ACC112 (cell line): ENCODE results near the gene CYGB.
"Not testable (repeated sequence)": the region's sequence is repeated elsewhere in the genome, so short reads cannot be mapped to it uniquely, and the experiment has no call there.

Source experiments
- H2AFZ ChIP-seq: fragments of 200-600 bp; sonication (generic); one replicate; pipeline ENCODE4 v1.6.0; 2017; ENCODE audit warnings: antibody characterized with exemption, low read length; ENCODE audit not compliant: unreplicated experiment
- H3K27ac ChIP-seq: fragments of 200-600 bp; sonication (generic); 2 replicates; pipeline ENCODE4 v1.5.1; 2014; ENCODE audit warnings: low read depth, mild to moderate bottlenecking, antibody characterized with exemption, low read length, moderate library complexity
- H3K27me3 ChIP-seq: fragments of 200-600 bp; sonication (generic); 2 replicates; pipeline ENCODE4 v1.6.1; 2014; ENCODE audit warnings: mild to moderate bottlenecking, antibody characterized with exemption, low read length, moderate library complexity, mixed read lengths; ENCODE audit not compliant: insufficient read depth
- H3K36me3 ChIP-seq: fragments of 200-600 bp; sonication (generic); 2 replicates; pipeline ENCODE4 v1.6.1; 2016; ENCODE audit warnings: mild to moderate bottlenecking, antibody characterized with exemption, low read length, moderate library complexity, mixed read lengths; ENCODE audit not compliant: insufficient read depth
- H3K4me1 ChIP-seq: fragments of 200-600 bp; sonication (generic); one replicate; pipeline ENCODE4 v1.6.1; 2016; ENCODE audit warnings: low read length, mixed read lengths; ENCODE audit not compliant: insufficient read depth, unreplicated experiment, control insufficient read depth
- H3K4me3 ChIP-seq: fragments of 200-600 bp; sonication (generic); 2 replicates; pipeline ENCODE4 v1.5.1; 2014; ENCODE audit warnings: mild to moderate bottlenecking, low read depth, low read length
- H3K79me2 ChIP-seq: fragments of 200-600 bp; sonication (generic); one replicate; pipeline ENCODE4 v1.6.0; 2016; ENCODE audit warnings: low read length; ENCODE audit not compliant: control insufficient read depth, unreplicated experiment, insufficient read depth

The CYGB gene

GRCh38 chr17:76519048-76519966 is 18.2 kb downstream of the CYGB start:
- Histone ChIP-seq H3K4me1 (peaks cover 11% of the 10 kb centered on the region), H3K36me3 (no peaks in the 10 kb centered on the region), H3K27ac (no peak overlapping the region), H3K4me3 (no peak overlapping the region), H3K27me3 (no peaks in the 10 kb centered on the region), H3K79me2 (no peaks in the 10 kb centered on the region), H2AFZ (no peak overlapping the region)

GRCh38 chr17:76517638-76518038 is 19.9 kb downstream of the CYGB start:
- no peak overlapping the region for H2AFZ ChIP-seq
- peaks cover 10% of the 10 kb centered on the region for H3K4me1 ChIP-seq
- no peak overlapping the region for H3K27ac ChIP-seq
- no peaks in the 10 kb centered on the region for H3K79me2 ChIP-seq
- H3K36me3 ChIP-seq, result no peaks in the 10 kb centered on the region
- H3K27me3 ChIP-seq, result no peaks in the 10 kb centered on the region
- H3K4me3 ChIP-seq, result no peak overlapping the region

- H3K36me3 ChIP-seq, result no peaks in the 10 kb centered on the region
- peak overlapping the region; percentile 94 for H3K27ac ChIP-seq
- no peaks in the 10 kb centered on the region for H3K79me2 ChIP-seq
- peak overlapping the region; percentile 39 for H2AFZ ChIP-seq
- H3K4me3 ChIP-seq, result peak overlapping the region; percentile 50
- peaks cover 10% of the 10 kb centered on the region for H3K4me1 ChIP-seq
- no peaks in the 10 kb centered on the region for H3K27me3 ChIP-seq
These were observed 22.1 kb downstream of the CYGB start for GRCh38 chr17:76515274-76515949.

- H3K27me3 ChIP-seq, H3K4me3 ChIP-seq, H3K36me3 ChIP-seq, H3K79me2 ChIP-seq, H2AFZ ChIP-seq: not testable (repeated sequence)
- H3K4me1 ChIP-seq, result peaks cover 10% of the 10 kb centered on the region
- peak overlapping the region; percentile 94 for H3K27ac ChIP-seq
These were observed 23.2 kb downstream of the CYGB start for GRCh38 chr17:76514355-76514754.

DNA sequence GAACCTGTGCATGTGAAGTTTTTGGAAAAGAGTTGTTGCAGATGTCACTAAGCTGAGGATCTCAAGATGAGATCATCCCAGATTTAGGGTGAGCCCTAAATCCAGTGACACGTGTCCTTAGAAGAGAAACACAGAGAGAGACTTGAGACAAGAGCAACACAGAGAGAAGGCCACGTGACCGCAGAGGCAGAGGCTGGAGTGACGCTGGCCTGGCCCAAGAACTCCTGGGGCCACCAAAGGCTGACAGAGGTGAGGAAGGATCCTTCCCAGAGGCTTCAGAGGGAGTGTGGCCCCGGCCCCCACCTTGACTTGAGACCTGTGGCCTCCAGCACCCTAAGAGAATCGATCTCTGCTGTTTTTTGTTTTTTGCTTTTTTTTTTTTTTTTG is 24.2 kb downstream of the CYGB start:
- H3K79me2 ChIP-seq, result no peaks in the 10 kb centered on the region
- H3K4me1 ChIP-seq, result peaks cover 10% of the 10 kb centered on the region
- H3K27ac ChIP-seq, result no peak overlapping the region
- H3K36me3 ChIP-seq, result no peaks in the 10 kb centered on the region
- no peak overlapping the region for H3K4me3 ChIP-seq
- no peaks in the 10 kb centered on the region for H3K27me3 ChIP-seq
- H2AFZ ChIP-seq, result no peak overlapping the region

- Histone ChIP-seq H3K4me1 (peaks cover 10% of the 10 kb centered on the region), H3K27me3 (no peaks in the 10 kb centered on the region), H3K27ac (no peak overlapping the region), H2AFZ (no peak overlapping the region), H3K79me2 (no peaks in the 10 kb centered on the region), H3K36me3 (no peaks in the 10 kb centered on the region), H3K4me3 (no peak overlapping the region)
These were observed 24.9 kb downstream of the CYGB start for GRCh38 chr17:76512366-76513305.

GRCh38 chr17:76511668-76512365 is 25.7 kb downstream of the CYGB start:
- Histone ChIP-seq H3K4me3 (no peak overlapping the region), H3K36me3 (no peaks in the 10 kb centered on the region), H3K4me1 (peaks cover 10% of the 10 kb centered on the region), H3K27me3 (no peaks in the 10 kb centered on the region), H3K79me2 (no peaks in the 10 kb centered on the region), H2AFZ (no peak overlapping the region), H3K27ac (no peak overlapping the region)

- Histone ChIP-seq H3K4me3 (no peak overlapping the region), H3K27me3 (no peaks in the 10 kb centered on the region), H3K4me1 (peaks cover 10% of the 10 kb centered on the region), H2AFZ (no peak overlapping the region), H3K27ac (no peak overlapping the region), H3K36me3 (no peaks in the 10 kb centered on the region), H3K79me2 (no peaks in the 10 kb centered on the region)
These were observed 26.7 kb downstream of the CYGB start for GRCh38 chr17:76510831-76511244.

GRCh38 chr17:76508472-76509063 is 28.9 kb downstream of the CYGB start:
- not testable (repeated sequence) for H3K4me1 ChIP-seq, H3K27me3 ChIP-seq, H3K36me3 ChIP-seq, H3K4me3 ChIP-seq, H3K27ac ChIP-seq, H2AFZ ChIP-seq, H3K79me2 ChIP-seq
